Ramos (cell line): ENCODE measurements around the gene RAB6B.

Experiments used
- in situ Hi-C: fragments of 300-500 bp; cut with MboI; formaldehyde crosslinking; loops from one replicate; pipeline ENCODE4 v1.14.3; 2022; ENCODE audit warnings: low sequenced_read_pairs; ENCODE audit not compliant: unreplicated experiment

Gene RAB6B

GRCh38 chr3:133895208-133896001, at the start of gene RAB6B:
RAB6B (minus strand) TSS chr3:133895882; CDS start chr3:133895466, 416 bp downstream.
- in situ Hi-C loops, result no loop called here

- in situ Hi-C loops, result no loop called here
These were observed 49.1 kb upstream of the RAB6B start for GRCh38 chr3:133944641-133945380.

- in situ Hi-C loops, result no loop called here
These were observed 48.5 kb upstream of the RAB6B start for GRCh38 chr3:133944181-133944580.

GRCh38 chr3:133943639-133944141, 48.0 kb upstream of the RAB6B start:
- in situ Hi-C loops, result no loop called here

GRCh38 chr3:133943031-133943535, 47.4 kb upstream of the RAB6B start:
- in situ Hi-C loops, result no loop called here

- in situ Hi-C loops, result no loop called here
These were observed 45.7 kb upstream of the RAB6B start for GRCh38 chr3:133941415-133941821.

GRCh38 chr3:133940536-133940935, 44.9 kb upstream of the RAB6B start:
- in situ Hi-C loops, result no loop called here

GRCh38 chr3:133939463-133939835, 43.8 kb upstream of the RAB6B start:
- in situ Hi-C loops, result no loop called here

GRCh38 chr3:133938770-133939462, 43.2 kb upstream of the RAB6B start:
- in situ Hi-C loops, result no loop called here

- in situ Hi-C loops, result no loop called here
These were observed 42.3 kb upstream of the RAB6B start for GRCh38 chr3:133937756-133938601.

GRCh38 chr3:133937061-133937686, 41.5 kb upstream of the RAB6B start:
- in situ Hi-C loops, result no loop called here

GRCh38 chr3:133935843-133936769, 40.4 kb upstream of the RAB6B start:
- in situ Hi-C loops, result no loop called here

- in situ Hi-C loops, result no loop called here
These were observed 39.5 kb upstream of the RAB6B start for GRCh38 chr3:133934996-133935842.

GRCh38 chr3:133934073-133934970, 38.6 kb upstream of the RAB6B start:
- in situ Hi-C loops, result no loop called here

GRCh38 chr3:133933097-133934024, 37.7 kb upstream of the RAB6B start:
- in situ Hi-C loops, result no loop called here
